HG03442 (cell line): ENCODE measurements around the gene EEIG1.
A peak's percentile ranks its signal among the peaks of the same experiment; 100 is the strongest.

Experiments used
- ATAC-seq: cut with Tn5 transposase; IDR thresholded peaks from one replicate; pipeline ENCODE4 v1.9.1; 2021; ENCODE audit warnings: mild to moderate bottlenecking, moderate library complexity; ENCODE audit not compliant: unreplicated experiment

Gene EEIG1

GRCh38 chr9:128001779-128002298 lies 21.1 kb upstream of the EEIG1 start:
- no peak for ATAC-seq

- no peak for ATAC-seq
These were observed 20.5 kb upstream of the EEIG1 start for GRCh38 chr9:128001151-128001778.

GRCh38 chr9:127999461-127999860 lies 18.7 kb upstream of the EEIG1 start:
- ATAC-seq, result no peak

- no peak for ATAC-seq
These were observed 12.9 kb upstream of the EEIG1 start for GRCh38 chr9:127993721-127994120.

- ATAC-seq, result no peak
These were observed 11.0 kb upstream of the EEIG1 start for GRCh38 chr9:127991757-127992274.

- no peak for ATAC-seq
These were observed 10.4 kb upstream of the EEIG1 start for GRCh38 chr9:127991017-127991756.

GRCh38 chr9:127990554-127990953 lies 9.8 kb upstream of the EEIG1 start:
- ATAC-seq, result no peak

- ATAC-seq, result no peak
These were observed 8.3 kb upstream of the EEIG1 start for GRCh38 chr9:127989094-127989493.

- ATAC-seq, result no peak
These were observed 6.4 kb upstream of the EEIG1 start for GRCh38 chr9:127987103-127987614.

- no peak for ATAC-seq
These were observed 4.2 kb upstream of the EEIG1 start for GRCh38 chr9:127985011-127985410.

GRCh38 chr9:127983847-127984289 lies 3.1 kb upstream of the EEIG1 start:
- ATAC-seq, result peak; percentile 28

GRCh38 chr9:127982912-127983311 lies 2.1 kb upstream of the EEIG1 start:
- ATAC-seq, result no peak

GRCh38 chr9:127981559-127982121 lies 851 bp upstream of the EEIG1 start:
- ATAC-seq, result no peak

GRCh38 chr9:127980060-127980705 lies 606 bp downstream of the EEIG1 start:
- ATAC-seq, result peak; percentile 20

- ATAC-seq, result no peak
These were observed 1.3 kb downstream of the EEIG1 start for GRCh38 chr9:127979333-127980059.

GRCh38 chr9:127979015-127979332 lies 1.8 kb downstream of the EEIG1 start:
- ATAC-seq, result no peak

GRCh38 chr9:127977884-127978647 lies 2.7 kb downstream of the EEIG1 start:
- no peak for ATAC-seq

GRCh38 chr9:127977009-127977883 lies 3.5 kb downstream of the EEIG1 start:
- ATAC-seq, result no peak

GRCh38 chr9:127976498-127976897 lies 4.3 kb downstream of the EEIG1 start:
- no peak for ATAC-seq
